H1 (cell line): ENCODE measurements around the gene TP53I13. TPM values are rescaled to one million over a fixed set of nuclear protein-coding genes. Genes with fewer than 3 reads are reported as not detected.

Source experiments
- CTCF ChIA-PET: fragments of 300-600 bp; sonication (Branson Sonifier 250); formaldehyde crosslinking; loops from one replicate; lab custom pipeline; 2021; ENCODE audit not compliant: partially characterized antibody; lab: Charles Lee
- POLR2A ChIA-PET: fragments of 300-600 bp; sonication (Branson Sonifier 250); formaldehyde crosslinking; loops from one replicate; lab custom pipeline; 2021; ENCODE audit warnings: inconsistent platforms; ENCODE audit not compliant: partially characterized antibody; lab: Charles Lee
- DNase-seq, 2 experiments: peaks; one replicate each; pipeline versions ENCODE4 v3.0.0 to v3.0.0-alpha.2; 2010 to 2022; ENCODE audit warnings: low spot score in 2 of 2, low read depth in 1 of 2, mixed read lengths in 1 of 2
- FAIRE-seq: peaks from 2 replicates; lab custom pipeline; 2011; peaks lifted over from hg19 to GRCh38; lab: Jason Lieb, UNC
- H2AFZ ChIP-seq: 2 replicates; pipeline ENCODE4 v1.8.1; 2012; ENCODE audit warnings: low read length, inconsistent platforms
- H2AK5ac ChIP-seq: 2 replicates; pipeline ENCODE4 v1.6.1; 2013; ENCODE audit warnings: low read depth, low read length
- H2BK120ac ChIP-seq: replicated peaks from 2 replicates; pipeline ENCODE3; 2013; ENCODE audit warnings: low read depth, low read length, inconsistent platforms
- H2BK12ac ChIP-seq: 2 replicates; pipeline ENCODE4 v1.6.1; 2013; ENCODE audit warnings: low read depth, low read length
- H2BK15ac ChIP-seq: 2 replicates; pipeline ENCODE4 v1.6.1; 2013; ENCODE audit warnings: low read length
- H2BK20ac ChIP-seq: 2 replicates; pipeline ENCODE4 v1.6.1; 2013; ENCODE audit warnings: low read length
- H2BK5ac ChIP-seq: 2 replicates; pipeline ENCODE4 v1.6.1; 2013; ENCODE audit warnings: low read depth, low read length
- H3K14ac ChIP-seq: 2 replicates; pipeline ENCODE4 v1.6.1; 2013; ENCODE audit warnings: inconsistent platforms; ENCODE audit not compliant: insufficient read length
- H3K18ac ChIP-seq: 2 replicates; pipeline ENCODE4 v1.6.1; 2013; ENCODE audit warnings: low read length; ENCODE audit errors: extremely low read depth
- H3K23ac ChIP-seq: 2 replicates; pipeline ENCODE4 v1.6.1; 2013; ENCODE audit warnings: inconsistent platforms; ENCODE audit not compliant: insufficient read length
- H3K23me2 ChIP-seq: 2 replicates; pipeline ENCODE4 v1.6.1; 2013; ENCODE audit warnings: low read depth, low read length
- H3K27ac ChIP-seq: 2 replicates; pipeline ENCODE4 v1.6.1; 2011; ENCODE audit warnings: low read depth, low read length, inconsistent platforms
- H3K27me3 ChIP-seq, 4 experiments: replicated peaks in 1 of 4; 1 replicate in 1 of 4; 2 replicates in 3 of 4; pipeline versions ENCODE4 v1.6.1 to v1.8.1; 2011 to 2013; ENCODE audit warnings: low read length in 3 of 4, mild to moderate bottlenecking in 3 of 4, inconsistent platforms in 2 of 4, mixed read lengths in 2 of 4, moderate library complexity in 1 of 4; ENCODE audit not compliant: control insufficient read depth in 3 of 4, insufficient read depth in 3 of 4; ENCODE audit errors: extremely low read depth in 1 of 4
- H3K36me3 ChIP-seq, 4 experiments: 2 replicates each; pipeline versions ENCODE4 v1.6.1 to v1.8.1; 2011 to 2013; ENCODE audit warnings: mild to moderate bottlenecking in 4 of 4, low read length in 3 of 4, moderate library complexity in 2 of 4, control low read depth in 1 of 4, inconsistent platforms in 1 of 4; ENCODE audit not compliant: insufficient read depth in 4 of 4, control insufficient read depth in 2 of 4
- H3K4ac ChIP-seq: replicated peaks from 2 replicates; pipeline ENCODE3; 2013; ENCODE audit warnings: low read length, low read depth, mixed read lengths, inconsistent platforms; ENCODE audit not compliant: insufficient read length
- H3K4me1 ChIP-seq, 4 experiments: replicated peaks in 1 of 4; 1 replicate in 1 of 4; 2 replicates in 3 of 4; pipeline versions ENCODE4 v1.6.1 to v1.8.1; 2011 to 2013; ENCODE audit warnings: low read length in 3 of 4, inconsistent platforms in 2 of 4, mixed read lengths in 1 of 4; ENCODE audit not compliant: insufficient read depth in 4 of 4, control insufficient read depth in 3 of 4
- H3K4me2 ChIP-seq, 2 experiments: 2 replicates each; pipeline versions ENCODE4 v1.6.1 to v1.8.1; 2011 to 2013; ENCODE audit warnings: low read depth in 2 of 2, low read length in 2 of 2, control low read depth in 1 of 2, inconsistent platforms in 1 of 2, mild to moderate bottlenecking in 1 of 2; ENCODE audit not compliant: insufficient read depth in 1 of 2
- H3K4me3 ChIP-seq, 4 experiments: fragments of 200-600, 300-600 bp in 1 of 4; sonication (generic), shearing (Covaris generic), sonication (Bioruptor Twin) in 1 of 4; 2 replicates each; pipeline versions ENCODE4 v1.5.1 to v1.8.1; 2011 to 2016; ENCODE audit warnings: low read length in 4 of 4, low read depth in 3 of 4, control low read depth in 2 of 4, inconsistent platforms in 2 of 4, mild to moderate bottlenecking in 2 of 4, mixed read lengths in 1 of 4, moderate library complexity in 1 of 4; ENCODE audit not compliant: insufficient read depth in 2 of 4; ENCODE audit errors: extremely low read depth in 1 of 4
- H3K56ac ChIP-seq: replicated peaks from 2 replicates; pipeline ENCODE3; 2013; ENCODE audit warnings: low read depth, mild to moderate bottlenecking, mixed read lengths, low read length, inconsistent platforms; ENCODE audit not compliant: insufficient read length
- H3K79me1 ChIP-seq: 2 replicates; pipeline ENCODE4 v1.6.1; 2013; ENCODE audit warnings: low read depth, low read length, control low read depth
- H3K79me2 ChIP-seq, 2 experiments: 2 replicates each; pipeline versions ENCODE4 v1.6.1 to v1.8.1; 2012 to 2013; ENCODE audit warnings: low read length in 2 of 2, mild to moderate bottlenecking in 2 of 2, inconsistent platforms in 1 of 2; ENCODE audit not compliant: insufficient read depth in 2 of 2, control insufficient read depth in 1 of 2
- H3K9ac ChIP-seq, 4 experiments: replicated peaks in 1 of 4; 1 replicate in 1 of 4; 2 replicates in 3 of 4; pipeline versions ENCODE4 v1.6.1 to v1.8.1; 2011 to 2013; ENCODE audit warnings: low read depth in 3 of 4, low read length in 3 of 4, control low read depth in 2 of 4, mild to moderate bottlenecking in 2 of 4, moderate library complexity in 2 of 4, inconsistent platforms in 1 of 4; ENCODE audit errors: extremely low read depth in 1 of 4
- H3K9me3 ChIP-seq, 2 experiments: 2 replicates each; pipeline versions ENCODE4 v1.6.1 to v1.8.1; 2012 to 2013; ENCODE audit warnings: mild to moderate bottlenecking in 2 of 2, moderate library complexity in 2 of 2, control low read depth in 1 of 2, inconsistent platforms in 1 of 2, low read depth in 1 of 2, low read length in 1 of 2, mixed read lengths in 1 of 2; ENCODE audit not compliant: insufficient read depth in 2 of 2
- H4K20me1 ChIP-seq, 2 experiments: replicated peaks in 1 of 2; 2 replicates each; pipeline versions ENCODE3 to v1.8.1; 2011 to 2013; ENCODE audit warnings: inconsistent platforms in 2 of 2, low read length in 2 of 2, mild to moderate bottlenecking in 1 of 2; ENCODE audit not compliant: insufficient read depth in 2 of 2, control insufficient read depth in 1 of 2
- H4K5ac ChIP-seq: 2 replicates; pipeline ENCODE4 v1.6.1; 2013; ENCODE audit warnings: low read length, low read depth, mixed read lengths, inconsistent platforms; ENCODE audit not compliant: insufficient read length
- H4K8ac ChIP-seq: 2 replicates; pipeline ENCODE4 v1.8.0; 2013; ENCODE audit warnings: mild to moderate bottlenecking, moderate library complexity, low read length, inconsistent platforms; ENCODE audit not compliant: insufficient read depth; ENCODE audit errors: extremely low read depth
- H4K91ac ChIP-seq: replicated peaks from 2 replicates; pipeline ENCODE3; 2013; ENCODE audit warnings: low read length, mixed read lengths, inconsistent platforms; ENCODE audit not compliant: insufficient read length
- KDM5A ChIP-seq: fragments of 200-600 bp; IDR thresholded peaks from 2 replicates; pipeline ENCODE4 v1.7.1; 2012; ENCODE audit warnings: mild to moderate bottlenecking, low read length, inconsistent platforms, mixed read lengths
- NANOG ChIP-seq: IDR thresholded peaks from 2 replicates; pipeline ENCODE4 v1.6.1; 2011; ENCODE audit warnings: low read length, low read depth, mild to moderate bottlenecking, inconsistent platforms; ENCODE audit not compliant: insufficient read depth, poor library complexity, severe bottlenecking
- POLR2AphosphoS5 ChIP-seq: IDR thresholded peaks from 2 replicates; pipeline ENCODE4 v1.6.1; 2011; ENCODE audit warnings: low read depth, low read length
- RBBP5 ChIP-seq: IDR thresholded peaks from 2 replicates; pipeline ENCODE4 v1.7.1; 2012; ENCODE audit warnings: low read depth, mild to moderate bottlenecking, inconsistent platforms, low read length, moderate library complexity, borderline replicate concordance
- RNF2 ChIP-seq: fragments of 200-900, 300-1000 bp; sonication (generic); IDR thresholded peaks from 2 replicates; pipeline ENCODE4 v1.7.1; 2016; ENCODE audit warnings: borderline replicate concordance, low read depth, mild to moderate bottlenecking, antibody characterized with exemption, low read length; ENCODE audit not compliant: poor library complexity, severe bottlenecking; ENCODE audit errors: missing control alignments
- RXRA ChIP-seq: IDR thresholded peaks from 2 replicates; pipeline ENCODE4 v1.6.1; 2011; ENCODE audit warnings: low read depth, mild to moderate bottlenecking, low read length, moderate library complexity; ENCODE audit not compliant: insufficient read depth
- SP2 ChIP-seq: IDR thresholded peaks from 2 replicates; pipeline ENCODE4 v1.6.1; 2012; ENCODE audit warnings: mild to moderate bottlenecking, low read length, inconsistent platforms
- polyA plus RNA-seq, 7 experiments: library from polyadenylated mRNA; depleted of rRNA in 3 of 7; stranded (reverse) in 5 of 7; unstranded in 2 of 7; fragments of >200 nt in 5 of 7; fragments of 200-250 nt in 2 of 7; gene quantifications; 1 replicate in 5 of 7; 2 replicates in 1 of 7; 4 replicates in 1 of 7; pipeline versions ENCODE4 v1.2.1 to v1.2.3, GENCODE V29; 2011 to 2013; ENCODE audit warnings: missing spikeins in 2 of 7, mixed read lengths in 2 of 7
- total RNA-seq: library from RNA; stranded (reverse); fragmentation: NEBNext Ultra II Directional; extraction: Animal tissue kit (Norgen Biotek cat#: 25700); gene quantifications from 2 replicates; pipeline ENCODE4 v1.2.1, GENCODE V29; 2021

The TP53I13 gene
- total and polyA plus RNA-seq, 2 of the 8 experiments (the other 6 are each of a cell fraction or from before 2014, with no cell fraction given) = 22.4 to 35.7 TPM

GRCh38 chr17:29557739-29558116, 10.8 kb upstream of the TP53I13 start:
- no peak overlapping the region for H3K18ac ChIP-seq
- H3K79me1 ChIP-seq = no peaks in the 10 kb centered on the region
- H3K9ac ChIP-seq = no peak overlapping the region
- H4K20me1 ChIP-seq = no peaks in the 10 kb centered on the region
- no peak overlapping the region for H2AK5ac ChIP-seq
- TF ChIP-seq NANOG = no peak
- TF ChIP-seq RBBP5 = no peak
- TF ChIP-seq SP2 = no peak
- no peak for TF ChIP-seq POLR2AphosphoS5
- no peak for TF ChIP-seq RXRA
- TF ChIP-seq RNF2 = no peak
- no peak for TF ChIP-seq KDM5A
- H2BK20ac ChIP-seq = no peak overlapping the region
- no peak overlapping the region for H3K14ac ChIP-seq
- H2AFZ ChIP-seq = no peak overlapping the region
- H4K8ac ChIP-seq = no peak overlapping the region
- DNase-seq = no peak
- H3K23me2 ChIP-seq = no peaks in the 10 kb centered on the region
- H2BK5ac ChIP-seq = no peak overlapping the region
- CTCF ChIA-PET = interaction anchor here (1.2 to 1.3 kb wide), 2 partner anchors 15 to 441 kb away, joined by 3 to 7 read pairs; no protein-coding TSS in a partner anchor
- no peaks in the 10 kb centered on the region for H3K79me2 ChIP-seq
- H3K56ac ChIP-seq = no peak overlapping the region
- no peaks in the 10 kb centered on the region for H3K4me1 ChIP-seq
- H3K4ac ChIP-seq = no peak overlapping the region
- no peak overlapping the region for H3K27ac ChIP-seq
- H3K9me3 ChIP-seq = no peaks in the 10 kb centered on the region
- H3K4me2 ChIP-seq = no peak overlapping the region
- no peak overlapping the region for H2BK15ac ChIP-seq
- POLR2A ChIA-PET = no interaction called here
- no peak for FAIRE-seq
- H3K36me3 ChIP-seq = no peaks in the 10 kb centered on the region
- H3K27me3 ChIP-seq = no peaks in the 10 kb centered on the region
- no peak overlapping the region for H2BK12ac ChIP-seq
- H4K5ac ChIP-seq = no peak overlapping the region
- H3K23ac ChIP-seq = no peak overlapping the region
- H3K4me3 ChIP-seq = no peak overlapping the region
- no peak overlapping the region for H2BK120ac ChIP-seq
- H4K91ac ChIP-seq = no peak overlapping the region
